HepG2 (cell line): ENCODE results near the gene ATRN. TPM values are rescaled to one million over a fixed set of nuclear protein-coding genes. Genes with fewer than 3 reads are reported as not detected.

Experiments
- ATAC-seq: fragments of 200-7000 bp; cut with Tn5 transposase; 3 replicates; pipeline ENCODE4 v1.9.1; 2020; ENCODE audit warnings: mild to moderate bottlenecking, moderate library complexity
- BruUV-seq: library from RNA; stranded (reverse); fragments of 400-500 nt; replicated peaks from 2 replicates; lab custom pipeline; 2021; lab: Mats Ljungman, UMichigan
- CTCF ChIA-PET: fragments of 300-600 bp; formaldehyde crosslinking; extraction: SDS; loops from one replicate; lab custom pipeline; 2021; ENCODE audit warnings: low total read pairs, inconsistent platforms, low intra/inter-chr PET ratio; lab: Yijun Ruan, JAX
- POLR2A ChIA-PET: fragments of 350-600 bp; sonication (Branson Sonifier 250); formaldehyde crosslinking; loops from one replicate; lab custom pipeline; 2020; ENCODE audit warnings: antibody characterized with exemption, inconsistent platforms; lab: Yijun Ruan, JAX
- DNase-seq: peaks from one replicate; pipeline ENCODE4 v3.0.0-alpha.2; 2015; ENCODE audit warnings: low spot score
- FAIRE-seq: peaks from 3 replicates; lab custom pipeline; 2011; peaks lifted over from hg19 to GRCh38; lab: Jason Lieb, UNC
- H2AFZ ChIP-seq: one replicate; pipeline ENCODE4 v1.6.1; 2011; ENCODE audit warnings: low read length, inconsistent platforms
- H3K27ac ChIP-seq: fragments of 300-600 bp; 3 replicates; pipeline ENCODE4 v1.8.0; 2011; ENCODE audit warnings: mixed run types, mild to moderate bottlenecking, mixed read lengths, low read length, inconsistent platforms; ENCODE audit not compliant: insufficient read depth; ENCODE audit errors: extremely low read length
- H3K27me3 ChIP-seq, 2 experiments: fragments of 200-600 bp in 1 of 2; 2 replicates in 1 of 2; 3 replicates in 1 of 2; pipeline versions ENCODE4 v1.6.0 to v1.8.0; 2011; ENCODE audit warnings: low read length in 2 of 2, mild to moderate bottlenecking in 2 of 2, moderate library complexity in 2 of 2, inconsistent platforms in 1 of 2; ENCODE audit not compliant: insufficient read depth in 2 of 2, control insufficient read depth in 1 of 2
- H3K36me3 ChIP-seq, 2 experiments: fragments of 200-600 bp in 1 of 2; replicated peaks in 1 of 2; 2 replicates in 1 of 2; 3 replicates in 1 of 2; pipeline versions ENCODE4 v1.5.1 to v1.8.0; 2011; ENCODE audit warnings: low read length in 2 of 2, inconsistent platforms in 1 of 2; ENCODE audit not compliant: insufficient read depth in 2 of 2, control insufficient read depth in 1 of 2
- H3K4me1 ChIP-seq: 2 replicates; pipeline ENCODE4 v1.5.1; 2012; ENCODE audit warnings: low read length, inconsistent platforms; ENCODE audit not compliant: insufficient read depth
- H3K4me2 ChIP-seq: 2 replicates; pipeline ENCODE4 v1.6.0; 2011; ENCODE audit warnings: low read depth, low read length, inconsistent platforms
- H3K4me3 ChIP-seq, 3 experiments: fragments of 200-600 bp in 1 of 3; sonication (generic), shearing (Covaris generic) in 1 of 3; replicated peaks in 1 of 3; 2 replicates each; pipeline ENCODE4 v1.5.1; 2011 to 2016; ENCODE audit warnings: low read length in 3 of 3, inconsistent platforms in 2 of 3, low read depth in 2 of 3, mild to moderate bottlenecking in 2 of 3, control low read depth in 1 of 3, mixed read lengths in 1 of 3; ENCODE audit not compliant: insufficient read depth in 1 of 3
- H3K79me2 ChIP-seq: one replicate; pipeline ENCODE4 v1.6.1; 2011; ENCODE audit warnings: low read length, inconsistent platforms; ENCODE audit not compliant: insufficient read depth
- H3K9ac ChIP-seq: 2 replicates; pipeline ENCODE4 v1.6.0; 2011; ENCODE audit warnings: mild to moderate bottlenecking, low read depth, low read length, inconsistent platforms; ENCODE audit not compliant: insufficient read depth
- H3K9me3 ChIP-seq: 2 replicates; pipeline ENCODE4 v1.5.1; 2012; ENCODE audit warnings: mild to moderate bottlenecking, low read length
- H4K20me1 ChIP-seq: 2 replicates; pipeline ENCODE4 v1.6.0; 2011; ENCODE audit warnings: inconsistent platforms, mild to moderate bottlenecking, low read length, moderate library complexity; ENCODE audit not compliant: insufficient read depth
- ADNP ChIP-seq: sonication (generic); formaldehyde crosslinking; IDR thresholded peaks from 2 replicates; pipeline ENCODE4 v1.4.0; 2020; ENCODE audit warnings: missing genetic modification reagents
- CC2D1A ChIP-seq: sonication (generic); formaldehyde crosslinking; IDR thresholded peaks from 2 replicates; pipeline ENCODE4 v1.8.1; 2023; ENCODE audit warnings: mild to moderate bottlenecking, missing genetic modification reagents
- HNRNPLL ChIP-seq: fragments of 200-400 bp; formaldehyde crosslinking; IDR thresholded peaks from 2 replicates; pipeline ENCODE4 v1.6.1; 2017; ENCODE audit warnings: mild to moderate bottlenecking, low read depth, low read length; ENCODE audit not compliant: poor library complexity, severe bottlenecking
- KDM5B ChIP-seq: sonication (generic); formaldehyde crosslinking; IDR thresholded peaks from 2 replicates; pipeline ENCODE4 v1.4.0; 2020; ENCODE audit warnings: missing genetic modification reagents, mild to moderate bottlenecking, borderline replicate concordance
- MAF1 ChIP-seq: sonication (generic); formaldehyde crosslinking; IDR thresholded peaks from 2 replicates; pipeline ENCODE4 v1.5.0; 2020; ENCODE audit warnings: missing genetic modification reagents, borderline replicate concordance
- MTF1 ChIP-seq: sonication (generic); formaldehyde crosslinking; IDR thresholded peaks from 2 replicates; pipeline ENCODE4 v1.5.0; 2020; ENCODE audit warnings: missing genetic modification reagents
- PCBP1 ChIP-seq: fragments of 200-400 bp; formaldehyde crosslinking; IDR thresholded peaks from 2 replicates; pipeline ENCODE4 v1.6.1; 2017; ENCODE audit warnings: mild to moderate bottlenecking, low read depth, low read length, borderline replicate concordance
- ZNF543 ChIP-seq: sonication (generic); formaldehyde crosslinking; IDR thresholded peaks from 2 replicates; pipeline ENCODE4 v1.4.0; 2020; ENCODE audit warnings: mild to moderate bottlenecking, missing genetic modification reagents
- ZNF607 ChIP-seq: sonication (generic); formaldehyde crosslinking; IDR thresholded peaks from 2 replicates; pipeline ENCODE4 v1.5.1; 2020; ENCODE audit warnings: missing genetic modification reagents, mild to moderate bottlenecking, borderline replicate concordance
- ZNF609 ChIP-seq: sonication (generic); formaldehyde crosslinking; IDR thresholded peaks from 2 replicates; pipeline ENCODE4 v1.4.0; 2020; ENCODE audit warnings: mild to moderate bottlenecking, missing genetic modification reagents, borderline replicate concordance
- ZNF891 ChIP-seq: sonication (generic); formaldehyde crosslinking; IDR thresholded peaks from 2 replicates; pipeline ENCODE4 v1.5.0; 2020; ENCODE audit warnings: mild to moderate bottlenecking, missing genetic modification reagents
- WGBS: methylation state at CpG from one replicate; pipeline ENCODE4 v1.1.6; 2017; ENCODE audit warnings: low lambda C conversion rate; 5-methylcytosine and 5-hydroxymethylcytosine counted together
- in situ Hi-C: cut with HindIII; loops from 2 replicates; pipeline ENCODE4 v1.10.0; 2017; ENCODE audit warnings: low pct_unique_long_range_greater_than_20kb; ENCODE audit not compliant: extremely low pct_ligation_motif_present
- intact Hi-C: fragments of 100-400 bp; cut with micrococcal nuclease; formaldehyde crosslinking; loops from one replicate; pipeline ENCODE4 v1.10.0; 2022; ENCODE audit not compliant: unreplicated experiment
- polyA plus RNA-seq, 8 experiments: library from polyadenylated mRNA; depleted of rRNA in 3 of 8; stranded (reverse) in 7 of 8; unstranded in 1 of 8; fragments of >200 nt; fragmentation: Illumina TruSeq in 4 of 8; extraction: Trizol in 4 of 8; gene quantifications; 2 replicates each; pipeline versions ENCODE4 v1.2.1 to v1.2.3, GENCODE V29; 2011 to 2016; ENCODE audit warnings: low read depth in 4 of 8, missing spikeins in 1 of 8, mixed read lengths in 1 of 8; ENCODE audit not compliant: insufficient read depth in 1 of 8
- total RNA-seq, 5 experiments: library from RNA; depleted of rRNA; stranded (reverse); fragments of >200 nt; fragmentation: Illumina TruSeq; extraction: Trizol; gene quantifications; 2 replicates each; pipeline ENCODE4 v1.2.3, GENCODE V29; 2016; ENCODE audit warnings: low read depth in 1 of 5
- TF ChIP-seq, protein P1 (sequence below): fragments of 450-650 bp; IDR thresholded peaks from 2 replicates; pipeline ENCODE4 v1.6.1; 2017; ENCODE audit warnings: mild to moderate bottlenecking

ATRN gene
- total and polyA plus RNA-seq, 2 of the 13 experiments (the other 11 are each of a cell fraction or from before 2014, with no cell fraction given): 44.2 to 81.1 TPM

DNA sequence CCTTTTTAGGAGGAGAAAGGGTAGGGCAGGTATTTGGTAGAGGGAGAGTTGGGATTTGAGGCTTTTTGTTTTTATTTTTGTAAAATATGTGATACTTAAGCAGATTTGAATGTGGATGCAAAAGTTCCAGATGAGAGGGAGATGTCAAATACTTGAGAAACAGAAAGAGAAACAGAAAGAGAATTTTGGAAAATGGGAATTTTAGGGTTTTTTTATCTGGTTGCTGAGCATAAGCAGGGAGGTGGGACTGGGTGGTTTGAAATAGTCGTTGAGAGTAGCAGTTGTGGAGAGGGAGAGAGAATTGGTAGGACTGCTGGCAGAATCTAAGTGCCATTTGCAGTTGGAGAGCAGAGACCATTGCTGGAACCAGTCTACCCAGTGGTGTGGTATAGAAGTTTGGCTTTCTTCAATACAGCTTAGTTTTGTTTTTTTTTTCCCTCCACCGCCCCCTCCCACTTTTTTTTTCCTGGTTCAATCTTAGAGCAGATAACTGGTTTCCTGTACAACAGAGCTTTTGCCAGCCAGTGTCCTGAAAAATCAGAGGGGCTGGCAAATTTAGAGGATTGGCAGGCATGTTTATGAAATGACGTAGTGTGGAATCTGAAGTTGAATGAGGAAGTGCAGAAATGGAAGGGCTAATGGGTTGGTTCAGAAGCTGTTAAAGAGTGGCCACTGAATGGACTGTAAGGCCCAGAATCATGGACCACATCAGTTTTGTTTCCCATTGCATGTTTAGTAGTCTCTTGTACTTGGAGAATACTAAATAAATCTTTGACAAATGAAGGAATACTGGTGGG lies 68.7 kb downstream of the ATRN start (continued):
- no peak for TF ChIP-seq ZNF609
- TF ChIP-seq KDM5B (CRISPR knock-in tag): no peak
- no peak for TF ChIP-seq ZNF543 (CRISPR knock-in tag)

DNA sequence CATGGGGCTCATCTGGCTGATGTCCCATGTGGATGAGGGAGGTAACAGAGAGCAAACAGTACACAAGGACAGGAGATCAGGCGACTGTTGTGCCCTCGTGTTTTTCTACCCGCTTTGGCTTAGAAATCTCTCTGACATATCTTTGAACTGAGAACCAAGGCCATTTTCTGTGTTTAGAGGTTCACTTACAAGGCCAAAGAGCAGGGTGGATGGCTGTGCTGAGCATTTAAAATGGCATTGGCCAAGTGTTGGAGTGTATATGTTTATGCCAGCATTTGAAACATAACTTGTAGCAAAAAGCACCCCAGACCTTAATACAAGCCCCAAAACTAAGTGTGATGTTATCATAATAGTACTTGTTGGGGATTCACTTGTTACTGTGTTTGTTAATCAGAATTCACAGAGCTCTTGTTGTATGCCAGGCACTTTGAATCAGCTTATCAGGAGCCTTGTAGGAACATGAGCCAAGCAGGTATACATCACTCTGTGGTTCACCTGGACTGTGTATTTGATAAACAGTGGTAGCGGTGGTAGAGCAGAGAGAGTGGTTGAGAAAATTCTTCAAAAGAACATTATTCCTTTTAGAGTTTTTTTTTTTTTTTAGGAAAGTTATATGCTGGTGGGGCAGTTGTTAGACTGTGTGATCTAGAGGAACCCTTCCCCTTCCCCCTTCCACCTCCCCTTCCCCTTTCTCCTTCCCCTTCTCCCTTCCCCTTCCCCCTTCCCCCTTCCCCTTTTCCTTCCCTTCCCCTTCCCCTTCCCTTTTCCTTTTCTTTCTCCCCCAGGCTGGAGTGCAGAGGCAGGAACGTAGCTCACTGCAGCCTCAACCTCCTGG lies 71.3 kb downstream of the ATRN start:
- peak; percentile 84 for FAIRE-seq
- Histone ChIP-seq H3K4me2 (peak overlapping the region; percentile 56), H3K27ac (peak overlapping the region; percentile 86), H3K27me3 (no peaks in the 10 kb centered on the region), H3K4me1 (peaks cover 63% of the 10 kb centered on the region), H3K4me3 (peak overlapping the region in 1 of 3 experiments; percentile 35; a peak in 1 of 6 replicates), H3K79me2 (no peaks in the 10 kb centered on the region), H2AFZ (no peak overlapping the region), H3K9me3 (no peaks in the 10 kb centered on the region), H4K20me1 (no peaks in the 10 kb centered on the region), H3K9ac (peak overlapping the region; percentile 40), H3K36me3 (peaks cover 3 to 13% of the 10 kb centered on the region in 2 experiments)
- ChIA-PET CTCF (no interaction called here), POLR2A (interaction anchor here (0.5 to 0.7 kb wide), 4 partner anchors 13 to 595 kb away, joined by 3 read pairs; no protein-coding TSS in a partner anchor)
- WGBS: 15% methylated on average over 5 of the region's 5 CpGs
- intact Hi-C loops: loop anchor here (10.0 kb wide), 1 partner anchor 137 kb away; the partner anchor contains the start of gene DNAAF9
- no TSS peak for BruUV-seq
- DNase-seq: peak; percentile 98
- in situ Hi-C loops: no loop called here
- peak; percentile 94 for ATAC-seq
- TF ChIP-seq MAF1 (0 out of 2 replicates have a peak, but pooled peaks have one; percentile 80), PCBP1 (0 out of 2 replicates have a peak, but pooled peaks have one; percentile 56), HNRNPLL (no peak), ADNP (CRISPR knock-in tag) (no peak), KDM5B (CRISPR knock-in tag) (no peak), ZNF607 (CRISPR knock-in tag) (peak; percentile 40; the same call in 1 of the 2 replicates), ZNF891 (CRISPR knock-in tag) (no peak), CC2D1A (no peak), MTF1 (CRISPR knock-in tag) (no peak)
- TF ChIP-seq, protein P1, sequence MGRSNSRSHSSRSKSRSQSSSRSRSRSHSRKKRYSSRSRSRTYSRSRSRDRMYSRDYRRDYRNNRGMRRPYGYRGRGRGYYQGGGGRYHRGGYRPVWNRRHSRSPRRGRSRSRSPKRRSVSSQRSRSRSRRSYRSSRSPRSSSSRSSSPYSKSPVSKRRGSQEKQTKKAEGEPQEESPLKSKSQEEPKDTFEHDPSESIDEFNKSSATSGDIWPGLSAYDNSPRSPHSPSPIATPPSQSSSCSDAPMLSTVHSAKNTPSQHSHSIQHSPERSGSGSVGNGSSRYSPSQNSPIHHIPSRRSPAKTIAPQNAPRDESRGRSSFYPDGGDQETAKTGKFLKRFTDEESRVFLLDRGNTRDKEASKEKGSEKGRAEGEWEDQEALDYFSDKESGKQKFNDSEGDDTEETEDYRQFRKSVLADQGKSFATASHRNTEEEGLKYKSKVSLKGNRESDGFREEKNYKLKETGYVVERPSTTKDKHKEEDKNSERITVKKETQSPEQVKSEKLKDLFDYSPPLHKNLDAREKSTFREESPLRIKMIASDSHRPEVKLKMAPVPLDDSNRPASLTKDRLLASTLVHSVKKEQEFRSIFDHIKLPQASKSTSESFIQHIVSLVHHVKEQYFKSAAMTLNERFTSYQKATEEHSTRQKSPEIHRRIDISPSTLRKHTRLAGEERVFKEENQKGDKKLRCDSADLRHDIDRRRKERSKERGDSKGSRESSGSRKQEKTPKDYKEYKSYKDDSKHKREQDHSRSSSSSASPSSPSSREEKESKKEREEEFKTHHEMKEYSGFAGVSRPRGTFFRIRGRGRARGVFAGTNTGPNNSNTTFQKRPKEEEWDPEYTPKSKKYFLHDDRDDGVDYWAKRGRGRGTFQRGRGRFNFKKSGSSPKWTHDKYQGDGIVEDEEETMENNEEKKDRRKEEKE: no peak
